Astrocyte of the spinal cord (primary cell): ENCODE measurements around the gene MARCHF10.

Source experiments
- DNase-seq: peaks from one replicate; pipeline ENCODE4 v3.0.0; 2011; ENCODE audit warnings: low read depth, low spot score
- H3K4me3 ChIP-seq: 2 replicates; pipeline ENCODE4 v1.5.1; 2011; ENCODE audit warnings: low read depth, mild to moderate bottlenecking, low read length, moderate library complexity
- in situ Hi-C: cut with HindIII; loops from 2 replicates; pipeline ENCODE4 v1.10.0; 2017; ENCODE audit warnings: low sequenced_read_pairs
- TF ChIP-seq, protein P1 (sequence below): IDR thresholded peaks from 2 replicates; pipeline ENCODE4 v1.5.1; 2012; ENCODE audit warnings: low read depth, mild to moderate bottlenecking, low read length, inconsistent platforms

Gene MARCHF10

DNA sequence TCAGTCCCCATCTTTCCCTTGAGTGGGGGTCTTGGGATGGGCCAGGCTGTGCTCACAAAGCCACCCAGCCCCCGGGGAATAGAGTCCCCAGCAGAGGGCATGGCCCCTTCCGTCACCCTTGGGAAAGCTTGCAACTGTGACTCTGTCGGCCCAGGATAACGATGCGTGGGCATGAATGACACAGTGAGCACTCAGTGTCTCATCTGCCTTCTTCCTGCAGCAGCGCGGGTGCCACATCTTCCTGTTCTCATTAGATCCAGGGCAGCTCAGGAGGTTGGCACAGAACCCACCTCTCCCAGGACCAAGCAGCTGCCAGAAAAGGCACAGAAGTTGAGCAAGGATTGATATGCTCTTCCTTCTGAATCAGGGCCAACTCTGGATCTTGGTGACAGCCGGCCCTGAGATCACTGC, 95.9 kb downstream of the MARCHF10 start:
- no peak for DNase-seq
- TF ChIP-seq, protein P1, sequence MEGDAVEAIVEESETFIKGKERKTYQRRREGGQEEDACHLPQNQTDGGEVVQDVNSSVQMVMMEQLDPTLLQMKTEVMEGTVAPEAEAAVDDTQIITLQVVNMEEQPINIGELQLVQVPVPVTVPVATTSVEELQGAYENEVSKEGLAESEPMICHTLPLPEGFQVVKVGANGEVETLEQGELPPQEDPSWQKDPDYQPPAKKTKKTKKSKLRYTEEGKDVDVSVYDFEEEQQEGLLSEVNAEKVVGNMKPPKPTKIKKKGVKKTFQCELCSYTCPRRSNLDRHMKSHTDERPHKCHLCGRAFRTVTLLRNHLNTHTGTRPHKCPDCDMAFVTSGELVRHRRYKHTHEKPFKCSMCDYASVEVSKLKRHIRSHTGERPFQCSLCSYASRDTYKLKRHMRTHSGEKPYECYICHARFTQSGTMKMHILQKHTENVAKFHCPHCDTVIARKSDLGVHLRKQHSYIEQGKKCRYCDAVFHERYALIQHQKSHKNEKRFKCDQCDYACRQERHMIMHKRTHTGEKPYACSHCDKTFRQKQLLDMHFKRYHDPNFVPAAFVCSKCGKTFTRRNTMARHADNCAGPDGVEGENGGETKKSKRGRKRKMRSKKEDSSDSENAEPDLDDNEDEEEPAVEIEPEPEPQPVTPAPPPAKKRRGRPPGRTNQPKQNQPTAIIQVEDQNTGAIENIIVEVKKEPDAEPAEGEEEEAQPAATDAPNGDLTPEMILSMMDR = no peak
- H3K4me3 ChIP-seq = no peak overlapping the region
- in situ Hi-C loops = no loop called here

GRCh38 chr17:62708587-62708986, 99.5 kb downstream of the MARCHF10 start:
- TF ChIP-seq, protein P1 = no peak
- H3K4me3 ChIP-seq = no peak overlapping the region
- no peak for DNase-seq
- in situ Hi-C loops = no loop called here

GRCh38 chr17:62707425-62707739, 100.7 kb downstream of the MARCHF10 start:
- H3K4me3 ChIP-seq = no peak overlapping the region
- DNase-seq = no peak
- in situ Hi-C loops = no loop called here
- TF ChIP-seq, protein P1 = no peak

GRCh38 chr17:62706598-62707424, 101.3 kb downstream of the MARCHF10 start:
- in situ Hi-C loops = no loop called here
- no peak for DNase-seq
- TF ChIP-seq, protein P1 = no peak
- no peak overlapping the region for H3K4me3 ChIP-seq

DNA sequence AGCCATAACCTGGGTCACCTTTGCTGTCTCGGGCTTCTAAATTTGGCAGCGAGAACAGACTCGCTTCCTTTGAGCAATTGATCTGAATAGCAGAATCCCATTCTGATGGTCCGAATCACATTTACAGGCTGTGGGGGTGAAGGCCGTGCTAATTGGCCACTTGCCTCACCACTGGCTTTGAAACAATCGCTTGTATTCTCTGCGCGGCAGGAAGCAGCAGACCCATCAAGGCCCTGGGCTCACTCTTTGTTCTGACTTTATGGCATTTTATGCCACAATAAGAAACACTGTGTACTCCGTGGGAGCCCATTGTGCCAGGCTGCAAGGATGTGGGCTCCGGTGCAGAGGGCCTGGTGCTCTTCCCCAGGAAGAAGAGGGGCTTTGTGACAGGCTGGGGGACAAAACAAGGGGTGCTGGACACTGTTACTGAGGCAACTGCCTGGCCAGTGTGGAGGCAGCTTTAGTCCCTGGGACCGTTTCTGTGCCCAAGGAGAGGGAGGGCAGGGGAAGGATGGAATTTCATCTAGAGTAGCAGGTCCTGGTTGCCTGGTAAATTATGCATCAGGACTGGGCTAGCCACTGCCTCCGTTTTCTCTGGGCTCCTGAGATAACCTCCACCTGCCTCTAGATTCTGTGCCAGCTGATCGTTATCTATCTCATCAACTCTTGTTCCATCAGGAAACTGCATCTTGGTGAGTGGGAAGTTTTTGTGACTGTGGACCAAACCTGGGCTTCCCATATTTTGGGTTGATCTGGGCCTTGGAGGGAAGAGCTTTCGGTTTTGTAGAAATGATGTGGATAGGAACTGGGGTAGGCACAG, 102.1 kb downstream of the MARCHF10 start:
- no peak for DNase-seq
- peak overlapping the region; percentile 59 for H3K4me3 ChIP-seq
- TF ChIP-seq, protein P1 = no peak
- in situ Hi-C loops = no loop called here

DNA sequence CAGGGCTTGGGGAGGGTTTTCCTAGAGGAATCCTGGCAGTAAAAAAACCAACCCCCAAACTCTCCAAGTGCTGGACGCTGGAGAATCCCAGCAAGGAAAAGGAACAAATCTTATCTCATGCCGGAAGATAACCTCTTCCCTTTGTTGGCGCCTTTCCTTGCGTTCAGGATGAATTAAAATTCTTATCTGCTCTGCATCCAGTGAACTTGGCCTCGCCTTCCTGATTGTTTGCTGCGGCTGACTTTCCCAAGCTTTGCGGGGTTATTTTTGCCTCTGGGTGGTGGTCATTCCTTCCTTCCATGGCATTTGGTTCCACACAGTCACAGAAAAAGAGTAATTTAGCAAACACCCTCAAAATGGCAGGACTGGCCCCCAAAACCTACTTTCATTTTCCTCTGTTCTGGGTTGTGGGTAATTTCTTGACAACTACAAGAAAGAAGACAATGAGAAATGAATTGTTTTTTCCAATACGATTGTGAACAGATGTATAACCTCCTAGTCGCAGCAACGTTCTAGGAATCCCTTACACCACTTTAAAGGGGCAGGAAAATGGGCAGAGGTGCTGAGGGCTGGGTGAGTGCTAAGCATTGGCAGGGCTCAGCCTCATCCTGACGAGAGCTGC, 102.8 kb downstream of the MARCHF10 start:
- DNase-seq = peak; percentile 51
- H3K4me3 ChIP-seq = peak overlapping the region; percentile 59
- in situ Hi-C loops = no loop called here
- TF ChIP-seq, protein P1 = no peak
